ENCODE data around the gene IGFLR1. TPM values are rescaled to one million over a fixed set of nuclear protein-coding genes. Genes with fewer than 3 reads are reported as not detected.

Gene IGFLR1, protein sequence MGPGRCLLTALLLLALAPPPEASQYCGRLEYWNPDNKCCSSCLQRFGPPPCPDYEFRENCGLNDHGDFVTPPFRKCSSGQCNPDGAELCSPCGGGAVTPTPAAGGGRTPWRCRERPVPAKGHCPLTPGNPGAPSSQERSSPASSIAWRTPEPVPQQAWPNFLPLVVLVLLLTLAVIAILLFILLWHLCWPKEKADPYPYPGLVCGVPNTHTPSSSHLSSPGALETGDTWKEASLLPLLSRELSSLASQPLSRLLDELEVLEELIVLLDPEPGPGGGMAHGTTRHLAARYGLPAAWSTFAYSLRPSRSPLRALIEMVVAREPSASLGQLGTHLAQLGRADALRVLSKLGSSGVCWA
- 14.8 TPM for total RNA-seq

DNA sequence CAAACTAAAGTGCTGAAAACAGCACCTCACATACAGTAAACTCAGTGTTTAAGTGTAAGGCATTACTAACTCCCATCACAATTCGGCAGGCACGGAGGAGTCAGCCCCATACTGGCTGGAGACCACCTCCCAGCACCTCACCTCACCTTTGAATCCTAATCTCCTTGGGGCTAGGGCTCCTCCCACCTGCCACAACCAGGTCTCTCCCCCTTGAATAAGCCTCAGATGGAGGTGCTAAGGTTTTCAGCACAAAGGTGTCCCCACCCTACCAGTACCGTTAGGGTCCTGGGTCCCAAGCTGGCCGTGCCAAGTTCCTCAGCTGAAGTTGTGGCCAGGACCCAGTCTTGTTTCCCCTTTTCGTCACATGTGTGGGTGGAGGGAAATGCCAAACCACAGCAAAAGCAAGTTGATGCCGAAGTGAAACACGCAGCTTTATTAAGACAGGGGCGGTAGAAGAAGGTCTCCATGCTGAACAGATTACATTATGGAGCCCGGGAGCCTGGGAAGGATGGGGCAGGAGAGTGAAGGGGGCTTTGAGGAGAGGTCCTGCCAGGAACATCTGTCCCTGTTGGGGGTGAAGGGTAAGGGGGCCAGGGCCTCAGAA, at the start of gene IGFLR1:
IGFLR1 (minus strand) TSS at position 332 of the 604 bp plus-strand sequence. CDS start 1,272 bp downstream, outside the sequence.
- no peak for DNase-seq (ENCODE audit: low spot score)

- no peak for DNase-seq (ENCODE audit: low spot score)
Measured at GRCh38 chr19:35791814-35792279, 49.6 kb upstream of the IGFLR1 start.

- DNase-seq (ENCODE audit: low spot score): no peak
Measured at GRCh38 chr19:35790981-35791813, 48.9 kb upstream of the IGFLR1 start.

- no peak for DNase-seq (ENCODE audit: low spot score)
Measured at GRCh38 chr19:35789978-35790944, 48.0 kb upstream of the IGFLR1 start.

DNA sequence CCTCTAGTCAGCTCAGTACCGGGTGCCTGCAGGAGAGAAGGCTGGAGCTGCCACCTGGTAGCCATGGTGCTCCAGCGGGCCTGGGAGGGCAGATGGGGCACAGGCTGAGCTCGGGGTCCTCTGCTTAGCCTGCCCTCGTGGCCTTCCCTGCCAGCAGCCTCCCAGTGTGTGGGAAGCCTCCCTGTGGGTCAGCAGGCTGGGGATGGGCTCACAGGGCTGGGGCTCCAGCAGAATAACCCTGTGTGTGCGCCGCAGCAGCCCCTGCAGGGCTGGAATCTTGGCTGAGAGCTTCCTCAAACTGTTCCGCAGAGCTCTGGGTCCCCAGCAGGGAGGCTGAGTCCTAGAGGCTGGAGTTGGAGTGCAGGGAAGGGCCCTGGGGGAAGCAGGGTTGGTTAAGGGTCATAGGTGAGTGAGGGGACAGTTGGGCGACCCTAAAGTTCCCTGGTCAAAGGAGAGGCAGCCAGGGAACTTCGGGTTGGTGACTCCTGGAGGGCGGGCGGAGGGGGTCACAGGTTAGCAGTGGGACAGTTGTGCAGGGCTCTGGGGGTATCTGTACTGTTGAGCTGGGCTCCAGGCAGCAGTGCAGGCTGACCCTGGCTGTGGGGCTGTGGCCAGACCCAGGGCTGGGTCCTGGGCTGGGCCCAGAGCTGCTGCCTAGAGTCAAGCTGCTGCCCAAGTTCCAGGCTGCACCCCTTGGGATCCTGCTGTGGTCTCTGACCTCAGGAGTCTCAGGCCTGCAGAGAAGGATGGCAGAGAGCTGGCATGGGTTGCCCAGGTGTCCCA, 47.1 kb upstream of the IGFLR1 start:
- no peak for DNase-seq (ENCODE audit: low spot score)

- DNase-seq (ENCODE audit: low spot score): no peak
Measured at GRCh38 chr19:35788205-35788960, 46.1 kb upstream of the IGFLR1 start.

- no peak for DNase-seq (ENCODE audit: low spot score)
Measured at GRCh38 chr19:35787227-35787799, 45.1 kb upstream of the IGFLR1 start.

DNA sequence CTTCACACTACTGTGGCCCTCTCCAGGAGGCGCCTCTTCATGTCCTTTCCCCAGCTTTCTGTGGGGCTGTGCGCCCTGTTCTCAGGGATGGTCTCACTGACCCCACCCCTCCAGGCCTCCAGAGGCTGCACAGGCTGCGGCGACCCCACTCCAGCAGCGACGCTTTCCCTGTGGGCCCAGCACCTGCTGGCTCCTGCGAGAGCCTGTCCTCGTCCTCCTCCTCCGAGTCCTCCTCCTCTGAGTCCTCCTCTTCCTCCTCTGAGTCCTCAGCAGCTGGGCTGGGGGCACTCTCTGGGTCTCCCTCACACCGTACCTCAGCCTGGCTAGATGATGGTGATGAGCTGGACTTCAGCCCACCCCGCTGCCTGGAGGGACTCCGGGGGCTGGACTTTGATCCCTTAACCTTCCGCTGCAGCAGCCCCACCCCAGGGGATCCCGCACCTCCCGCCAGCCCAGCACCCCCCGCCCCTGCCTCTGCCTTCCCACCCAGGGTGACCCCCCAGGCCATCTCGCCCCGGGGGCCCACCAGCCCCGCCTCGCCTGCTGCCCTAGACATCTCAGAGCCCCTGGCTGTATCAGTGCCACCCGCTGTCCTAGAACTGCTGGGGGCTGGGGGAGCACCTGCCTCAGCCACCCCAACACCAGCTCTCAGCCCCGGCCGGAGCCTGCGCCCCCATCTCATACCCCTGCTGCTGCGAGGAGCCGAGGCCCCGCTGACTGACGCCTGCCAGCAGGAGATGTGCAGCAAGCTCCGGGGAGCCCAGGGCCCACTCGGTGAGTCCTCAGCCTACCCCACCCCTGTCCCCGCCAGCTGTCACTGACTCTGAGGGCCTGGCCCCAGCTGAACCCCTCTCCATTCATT, 44.3 kb upstream of the IGFLR1 start:
- no peak for DNase-seq (ENCODE audit: low spot score)

- no peak for DNase-seq (ENCODE audit: low spot score)
Measured at GRCh38 chr19:35785339-35785627, 43.0 kb upstream of the IGFLR1 start.

DNA sequence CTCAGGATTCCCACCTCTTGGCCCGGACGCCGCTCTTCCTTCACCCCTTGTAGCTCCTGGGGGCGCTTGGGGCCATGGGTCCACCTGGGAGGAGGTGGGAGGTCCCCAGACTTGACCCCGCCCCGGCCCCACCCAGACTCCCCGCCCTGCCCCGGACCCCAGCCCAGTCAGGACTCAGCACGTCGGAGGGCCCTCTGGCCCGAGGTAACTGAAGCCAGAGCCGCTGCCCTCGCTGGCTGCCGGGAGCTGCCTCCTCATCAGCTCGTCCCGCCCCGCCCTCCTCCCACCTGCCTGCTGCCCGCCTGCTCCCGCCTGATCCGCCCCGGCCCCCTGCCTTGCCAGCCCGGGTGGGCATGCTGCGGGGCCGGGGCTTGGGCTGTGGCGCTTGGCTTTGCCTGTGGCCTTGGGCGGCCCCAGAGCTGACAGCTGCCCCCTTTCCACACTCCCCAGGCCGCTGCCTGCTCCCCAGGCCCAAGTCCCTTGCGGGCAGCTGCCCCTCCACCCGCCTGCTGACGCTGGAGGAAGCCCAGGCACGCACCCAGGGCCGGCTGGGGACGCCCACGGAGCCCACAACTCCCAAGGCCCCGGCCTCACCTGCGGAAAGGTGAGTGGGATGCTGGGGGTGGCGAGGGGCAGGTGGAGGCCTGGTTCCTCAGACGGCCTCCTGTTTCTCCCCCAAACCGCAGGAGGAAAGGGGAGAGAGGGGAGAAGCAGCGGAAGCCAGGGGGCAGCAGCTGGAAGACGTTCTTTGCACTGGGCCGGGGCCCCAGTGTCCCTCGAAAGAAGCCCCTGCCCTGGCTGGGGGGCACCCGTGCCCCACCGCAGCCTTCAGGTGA, 42.5 kb upstream of the IGFLR1 start:
- DNase-seq (ENCODE audit: low spot score): no peak

GRCh38 chr19:35783469-35784434, 41.5 kb upstream of the IGFLR1 start:
- DNase-seq (ENCODE audit: low spot score): no peak

GRCh38 chr19:35782589-35782988, 40.3 kb upstream of the IGFLR1 start:
- DNase-seq (ENCODE audit: low spot score): no peak

GRCh38 chr19:35781650-35782049, 39.4 kb upstream of the IGFLR1 start:
- DNase-seq (ENCODE audit: low spot score): no peak

- DNase-seq (ENCODE audit: low spot score): no peak
Measured at GRCh38 chr19:35780717-35781116, 38.5 kb upstream of the IGFLR1 start.

GRCh38 chr19:35780058-35780457, 37.8 kb upstream of the IGFLR1 start:
- DNase-seq (ENCODE audit: low spot score): no peak

GRCh38 chr19:35779033-35779432, 36.8 kb upstream of the IGFLR1 start:
- no peak for DNase-seq (ENCODE audit: low spot score)

All from mucosa of gallbladder (tissue), 1 donor.